ENCODE measurements around the gene CYP8B1. TPM values are rescaled to one million over a fixed set of nuclear protein-coding genes. Genes with fewer than 3 reads are reported as not detected.

CYP8B1 gene
- total RNA-seq, 1 experiment from 2014 or later, result not detected

DNA sequence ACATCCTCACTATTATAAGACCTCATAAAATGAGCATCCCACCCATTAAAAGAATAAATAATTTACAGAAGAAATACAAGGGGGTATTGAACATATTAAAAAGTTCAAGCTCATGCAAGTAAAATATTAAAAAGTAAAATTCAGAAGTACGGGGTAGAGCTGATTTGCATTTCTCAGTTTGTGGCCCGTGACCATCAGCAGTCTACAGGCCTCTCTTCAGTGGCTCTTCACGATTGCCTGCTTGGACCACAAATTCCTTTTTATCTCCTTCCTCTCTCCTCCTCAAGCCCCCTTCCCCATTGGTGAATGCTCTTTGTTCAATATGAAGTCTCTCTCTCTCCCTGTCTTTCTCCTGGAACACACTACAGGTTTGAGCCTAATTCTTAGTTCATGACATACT, 19.1 kb downstream of the CYP8B1 start:
- ChIA-PET POLR2A (no interaction called here), CTCF (interaction anchor here (0.6 kb wide), 1 partner anchor 610 kb away, joined by 3 read pairs; no protein-coding TSS in a partner anchor)
- peaks cover 10% of the 10 kb centered on the region for H3K4me1 Mint-ChIP-seq (ENCODE audit: insufficient read depth, unreplicated experiment)
- TF ChIP-seq, protein P1, sequence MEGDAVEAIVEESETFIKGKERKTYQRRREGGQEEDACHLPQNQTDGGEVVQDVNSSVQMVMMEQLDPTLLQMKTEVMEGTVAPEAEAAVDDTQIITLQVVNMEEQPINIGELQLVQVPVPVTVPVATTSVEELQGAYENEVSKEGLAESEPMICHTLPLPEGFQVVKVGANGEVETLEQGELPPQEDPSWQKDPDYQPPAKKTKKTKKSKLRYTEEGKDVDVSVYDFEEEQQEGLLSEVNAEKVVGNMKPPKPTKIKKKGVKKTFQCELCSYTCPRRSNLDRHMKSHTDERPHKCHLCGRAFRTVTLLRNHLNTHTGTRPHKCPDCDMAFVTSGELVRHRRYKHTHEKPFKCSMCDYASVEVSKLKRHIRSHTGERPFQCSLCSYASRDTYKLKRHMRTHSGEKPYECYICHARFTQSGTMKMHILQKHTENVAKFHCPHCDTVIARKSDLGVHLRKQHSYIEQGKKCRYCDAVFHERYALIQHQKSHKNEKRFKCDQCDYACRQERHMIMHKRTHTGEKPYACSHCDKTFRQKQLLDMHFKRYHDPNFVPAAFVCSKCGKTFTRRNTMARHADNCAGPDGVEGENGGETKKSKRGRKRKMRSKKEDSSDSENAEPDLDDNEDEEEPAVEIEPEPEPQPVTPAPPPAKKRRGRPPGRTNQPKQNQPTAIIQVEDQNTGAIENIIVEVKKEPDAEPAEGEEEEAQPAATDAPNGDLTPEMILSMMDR (IDR thresholded peaks at IDR 0.05; ENCODE audit: unreplicated experiment), result no peak
- intact Hi-C loops (cut with micrococcal nuclease), result no loop called here
- H3K27me3 Mint-ChIP-seq (ENCODE audit: insufficient read depth, unreplicated experiment), result peaks cover 22% of the 10 kb centered on the region
- BruUV-seq (replicated peaks), result no TSS peak
- no peak for DNase-seq (ENCODE audit: unreplicated experiment)
- H3K4me3 Mint-ChIP-seq (ENCODE audit: unreplicated experiment), result no peak overlapping the region
- H3K9me3 Mint-ChIP-seq (ENCODE audit: unreplicated experiment), result peaks cover 23% of the 10 kb centered on the region
- H3K27ac Mint-ChIP-seq (ENCODE audit: low read depth, unreplicated experiment), result no peak overlapping the region
- H3K36me3 Mint-ChIP-seq (ENCODE audit: insufficient read depth, unreplicated experiment), result no peaks in the 10 kb centered on the region

DNA sequence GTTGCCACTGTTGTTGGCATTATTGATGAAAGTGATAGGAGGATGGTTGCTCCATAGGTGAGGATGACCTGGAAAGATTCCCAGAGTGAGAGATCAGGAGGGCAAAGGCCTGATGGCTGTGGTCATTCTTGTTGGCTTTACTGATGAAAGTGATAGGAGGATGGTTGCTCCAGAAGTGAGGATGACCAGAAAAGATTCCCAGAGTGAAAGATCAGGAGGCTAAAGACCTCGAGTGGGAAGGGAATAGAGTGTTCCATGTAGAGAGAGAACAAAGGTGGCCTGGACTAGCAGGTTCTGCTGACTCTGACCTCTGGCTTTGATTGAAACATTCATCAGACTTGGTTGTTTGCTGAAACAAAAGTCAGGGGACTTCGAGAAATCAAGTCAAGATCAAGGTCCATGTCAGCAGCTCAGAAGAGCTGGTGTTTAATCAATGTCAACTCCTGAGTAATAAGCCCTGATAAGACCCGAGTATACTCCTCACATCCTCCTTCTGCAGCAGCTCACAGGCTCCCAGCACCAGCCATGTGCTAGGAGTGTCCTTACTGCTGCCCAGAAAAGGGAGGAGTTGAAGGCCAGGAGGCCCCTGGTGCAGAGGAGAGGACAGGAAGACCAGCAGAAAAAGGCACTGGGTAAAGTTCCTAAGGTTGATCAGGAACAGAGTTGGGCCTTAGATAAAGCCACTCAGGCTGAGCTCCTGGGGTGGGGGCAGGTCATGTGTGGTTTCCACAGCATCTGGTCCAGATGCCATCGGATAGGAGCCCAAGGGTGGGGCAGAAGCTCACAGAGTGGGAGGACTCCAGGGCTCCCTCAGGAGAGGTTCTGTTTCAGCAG, 19.9 kb downstream of the CYP8B1 start:
- no peak overlapping the region for H3K27ac Mint-ChIP-seq (ENCODE audit: low read depth, unreplicated experiment)
- intact Hi-C loops (cut with micrococcal nuclease), result no loop called here
- ChIA-PET POLR2A (interaction anchor here (0.6 kb wide), 1 partner anchor 312 kb away, joined by 3 read pairs; no protein-coding TSS in a partner anchor), CTCF (interaction anchor here (0.6 kb wide), 1 partner anchor 609 kb away, joined by 3 read pairs; no protein-coding TSS in a partner anchor)
- no peak overlapping the region for H3K4me3 Mint-ChIP-seq (ENCODE audit: unreplicated experiment)
- H3K9me3 Mint-ChIP-seq (ENCODE audit: unreplicated experiment), result peaks cover 20% of the 10 kb centered on the region
- BruUV-seq (replicated peaks), result no TSS peak
- TF ChIP-seq, protein P1 (IDR thresholded peaks at IDR 0.05; ENCODE audit: unreplicated experiment), result no peak
- H3K27me3 Mint-ChIP-seq (ENCODE audit: insufficient read depth, unreplicated experiment), result peaks cover 14% of the 10 kb centered on the region
- peaks cover 13% of the 10 kb centered on the region for H3K4me1 Mint-ChIP-seq (ENCODE audit: insufficient read depth, unreplicated experiment)
- no peak for DNase-seq (ENCODE audit: unreplicated experiment)
- H3K36me3 Mint-ChIP-seq (ENCODE audit: insufficient read depth, unreplicated experiment), result no peaks in the 10 kb centered on the region

DNA sequence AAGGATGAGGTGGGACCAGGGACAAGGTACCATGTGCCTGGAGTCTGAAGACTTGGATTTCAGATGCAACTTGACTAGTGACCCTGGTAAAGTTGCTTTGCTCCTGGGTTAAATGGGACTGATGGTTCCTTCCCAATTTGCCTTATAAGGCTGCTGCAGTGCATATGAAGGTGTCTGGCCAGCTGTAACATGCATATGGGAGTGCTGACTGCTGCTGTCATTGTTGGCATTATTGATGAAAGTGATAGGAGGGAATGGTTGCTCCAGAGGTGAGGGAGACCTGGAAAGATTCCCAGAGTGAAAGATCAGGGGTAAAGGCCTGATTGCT, 20.5 kb downstream of the CYP8B1 start:
- H3K4me1 Mint-ChIP-seq (ENCODE audit: insufficient read depth, unreplicated experiment), result peaks cover 18% of the 10 kb centered on the region
- BruUV-seq (replicated peaks), result no TSS peak
- peaks cover 14% of the 10 kb centered on the region for H3K9me3 Mint-ChIP-seq (ENCODE audit: unreplicated experiment)
- ChIA-PET POLR2A (no interaction called here), CTCF (no interaction called here)
- DNase-seq (ENCODE audit: unreplicated experiment), result no peak
- no peaks in the 10 kb centered on the region for H3K36me3 Mint-ChIP-seq (ENCODE audit: insufficient read depth, unreplicated experiment)
- TF ChIP-seq, protein P1 (IDR thresholded peaks at IDR 0.05; ENCODE audit: unreplicated experiment), result no peak
- no peak overlapping the region for H3K27ac Mint-ChIP-seq (ENCODE audit: low read depth, unreplicated experiment)
- H3K4me3 Mint-ChIP-seq (ENCODE audit: unreplicated experiment), result no peak overlapping the region
- H3K27me3 Mint-ChIP-seq (ENCODE audit: insufficient read depth, unreplicated experiment), result peaks cover 8% of the 10 kb centered on the region
- intact Hi-C loops (cut with micrococcal nuclease), result no loop called here

DNA sequence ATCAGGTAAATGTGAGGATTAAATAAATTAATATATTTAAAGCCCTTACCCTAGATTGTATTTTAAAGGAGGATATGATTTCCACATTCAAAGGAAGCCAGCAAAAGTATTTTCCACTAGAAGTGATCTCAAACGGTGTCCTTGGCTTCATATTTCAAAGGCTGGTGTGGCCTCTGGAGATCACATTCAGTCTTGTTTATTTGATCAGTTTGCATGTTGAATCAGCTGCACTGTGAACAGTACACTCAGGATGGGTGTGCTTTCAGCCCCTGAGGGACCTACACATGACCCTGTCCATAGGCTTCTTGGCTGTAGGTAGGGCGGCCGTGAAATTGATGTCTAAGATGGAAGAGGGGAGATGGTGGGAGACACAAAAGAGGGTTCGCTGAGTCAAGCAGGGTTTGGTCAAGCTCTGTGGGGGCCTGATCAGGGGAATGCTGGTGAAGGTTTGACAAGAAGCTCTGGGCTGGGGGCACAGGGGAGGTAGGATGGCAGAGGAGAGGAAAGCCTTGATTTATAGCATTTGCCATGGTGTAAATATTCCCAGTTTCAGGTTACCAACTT, 21.9 kb downstream of the CYP8B1 start:
- no peak for DNase-seq (ENCODE audit: unreplicated experiment)
- Mint-ChIP-seq H3K9me3 (ENCODE audit: unreplicated experiment) (peaks cover 7% of the 10 kb centered on the region), H3K4me1 (ENCODE audit: insufficient read depth, unreplicated experiment) (peaks cover 18% of the 10 kb centered on the region), H3K36me3 (ENCODE audit: insufficient read depth, unreplicated experiment) (no peaks in the 10 kb centered on the region), H3K27me3 (ENCODE audit: insufficient read depth, unreplicated experiment) (no peaks in the 10 kb centered on the region), H3K4me3 (ENCODE audit: unreplicated experiment) (no peak overlapping the region), H3K27ac (ENCODE audit: low read depth, unreplicated experiment) (no peak overlapping the region)
- POLR2A ChIA-PET, result no interaction called here
- CTCF ChIA-PET, result interaction anchor here (0.7 to 2.0 kb wide), 2 partner anchors 14 to 47 kb away, joined by 4 to 8 read pairs; no protein-coding TSS in a partner anchor
- TF ChIP-seq, protein P1 (IDR thresholded peaks at IDR 0.05; ENCODE audit: unreplicated experiment), result no peak
- no TSS peak for BruUV-seq (replicated peaks)
- intact Hi-C loops (cut with micrococcal nuclease), result no loop called here

Data from MCF 10A (cell line).